Esophagus muscularis mucosa (tissue), 4 donors: Measurements from ENCODE around the gene C1R. TPM values are rescaled to one million over a fixed set of nuclear protein-coding genes. Genes with fewer than 3 reads are reported as not detected.

Experiments
- DNase-seq: peaks from one replicate; pipeline ENCODE4 v3.0.0-alpha.2; 2017; ENCODE audit errors: extremely low spot score
- H3K27ac ChIP-seq, 4 donors: fragments of 200-600 bp; sonication (generic); replicated peaks in 1 of 4; 1 replicate in 3 of 4; 2 replicates in 1 of 4; pipeline ENCODE4 v1.5.1; 2016 to 2019; ENCODE audit warnings: mild to moderate bottlenecking in 1 of 4
- H3K27me3 ChIP-seq, 4 donors: fragments of 200-600 bp; sonication (generic); one replicate each; pipeline versions ENCODE4 v1.5.1 to v1.6.0; 2016 to 2019
- H3K36me3 ChIP-seq, 4 donors: fragments of 200-600 bp; sonication (generic); one replicate each; pipeline ENCODE4 v1.5.1; 2016 to 2019
- H3K4me1 ChIP-seq, 4 donors: fragments of 200-600 bp; sonication (generic); one replicate each; pipeline ENCODE4 v1.5.1; 2016 to 2019
- H3K4me3 ChIP-seq, 4 donors: fragments of 200-600 bp; sonication (generic); 1 replicate in 2 of 4; 2 replicates in 2 of 4; pipeline ENCODE4 v1.5.1; 2016 to 2019; ENCODE audit warnings: mild to moderate bottlenecking in 4 of 4, moderate library complexity in 1 of 4
- H3K9me3 ChIP-seq, 4 donors: fragments of 200-600 bp; sonication (generic); 1 replicate in 3 of 4; 2 replicates in 1 of 4; pipeline ENCODE4 v1.5.1; 2016 to 2019
- CTCF ChIP-seq, 3 experiments: fragments of 200-600 bp in 2 of 3; fragments of 450-650 bp in 1 of 3; sonication (generic) in 2 of 3; IDR thresholded peaks; one replicate each; pipeline ENCODE4 v1.5.1; 2017 to 2019; ENCODE audit warnings: antibody characterized with exemption in 3 of 3, mild to moderate bottlenecking in 2 of 3, moderate library complexity in 1 of 3
- EP300 ChIP-seq: sonication (generic); formaldehyde crosslinking; IDR thresholded peaks from one replicate; pipeline ENCODE4 v1.6.1; 2017; ENCODE audit warnings: antibody characterized with exemption
- POLR2A ChIP-seq: fragments of 450-650 bp; IDR thresholded peaks from one replicate; pipeline ENCODE4 v1.6.1; 2017; ENCODE audit warnings: antibody characterized with exemption, moderate library complexity, mild to moderate bottlenecking, low read depth
- POLR2AphosphoS5 ChIP-seq, 2 donors: sonication (generic); formaldehyde crosslinking; IDR thresholded peaks; one replicate each; pipeline ENCODE4 v1.6.1; 2017; ENCODE audit warnings: antibody characterized with exemption in 2 of 2
- WGBS: methylation state at CpG from one replicate; pipeline ENCODE4 v1.1.5; 2018; 5-methylcytosine and 5-hydroxymethylcytosine counted together
- intact Hi-C: fragments of 100-400 bp; cut with DNase I; formaldehyde crosslinking; loops from one replicate; pipeline ENCODE4 v1.15.1; 2023
- total RNA-seq, 4 donors: library from RNA; depleted of rRNA; stranded (reverse); fragments of >200 nt; gene quantifications; one replicate each; pipeline versions ENCODE4 v1.1.0 to v1.2.1, GENCODE V29; 2016

C1R gene
- total RNA-seq, 4 donors from 2014 or later, result 324 to 603 (median 572) TPM

- Histone ChIP-seq H3K27me3 (no peaks in the 10 kb centered on the region), H3K9me3 (no peaks in the 10 kb centered on the region), H3K4me1 (peaks cover 0 to 8% (median 1%) of the 10 kb centered on the region in 4 donors), H3K4me3 (no peak overlapping the region), H3K36me3 (no peaks in the 10 kb centered on the region), H3K27ac (no peak overlapping the region)
- no peak for DNase-seq
- 47% methylated on average over 5 of the region's 5 CpGs for WGBS
- no peak for TF ChIP-seq CTCF (IDR thresholded peaks at IDR 0.05)
- TF ChIP-seq POLR2AphosphoS5 (IDR thresholded peaks at IDR 0.05), result no peak
- no peak for TF ChIP-seq EP300
- TF ChIP-seq POLR2A, result no peak
- intact Hi-C loops, result no loop called here
Observed at GRCh38 chr12:7047306-7047705, 44.9 kb downstream of the C1R start.

- intact Hi-C loops, result no loop called here
Observed at GRCh38 chr12:7046383-7047105, 45.7 kb downstream of the C1R start.

GRCh38 chr12:7045913-7046312 is 46.3 kb downstream of the C1R start:
- no peak for TF ChIP-seq POLR2AphosphoS5 (IDR thresholded peaks at IDR 0.05)
- TF ChIP-seq POLR2A, result no peak
- no peak for TF ChIP-seq CTCF (IDR thresholded peaks at IDR 0.05)
- TF ChIP-seq EP300, result no peak

More at GRCh38 chr12:7046383-7047105, 45.7 kb downstream of the C1R start:
- Histone ChIP-seq H3K27ac (no peak overlapping the region), H3K27me3 (no peaks in the 10 kb centered on the region), H3K4me1 (peaks cover 0 to 8% (median 1%) of the 10 kb centered on the region in 4 donors), H3K4me3 (no peak overlapping the region), H3K9me3 (no peaks in the 10 kb centered on the region), H3K36me3 (no peaks in the 10 kb centered on the region)
- TF ChIP-seq POLR2A (no peak), POLR2AphosphoS5 (IDR thresholded peaks at IDR 0.05) (no peak), EP300 (no peak), CTCF (IDR thresholded peaks at IDR 0.05) (no peak)
- DNase-seq, result no peak
- 84% methylated on average over 4 of the region's 5 CpGs for WGBS

GRCh38 chr12:7042842-7043241 is 49.4 kb downstream of the C1R start:
- TF ChIP-seq POLR2A (no peak), CTCF (IDR thresholded peaks at IDR 0.05) (peak; percentile 42 to 54 (median 49))
- no peaks in the 10 kb centered on the region for H3K9me3 ChIP-seq
- no peaks in the 10 kb centered on the region for H3K27me3 ChIP-seq
- no peaks in the 10 kb centered on the region for H3K36me3 ChIP-seq
- peaks cover 0 to 8% (median 1%) of the 10 kb centered on the region in 4 donors for H3K4me1 ChIP-seq
- H3K27ac ChIP-seq, result no peak overlapping the region
- no peak overlapping the region for H3K4me3 ChIP-seq
- intact Hi-C loops, result no loop called here
- no peak for DNase-seq
- 47% methylated on average over 6 of the region's 6 CpGs for WGBS

More at GRCh38 chr12:7045913-7046312, 46.3 kb downstream of the C1R start:
- Histone ChIP-seq H3K9me3 (no peaks in the 10 kb centered on the region), H3K4me1 (peaks cover 0 to 8% (median 1%) of the 10 kb centered on the region in 4 donors), H3K4me3 (no peak overlapping the region), H3K27me3 (no peaks in the 10 kb centered on the region), H3K36me3 (no peaks in the 10 kb centered on the region), H3K27ac (no peak overlapping the region)
- DNase-seq, result no peak
- intact Hi-C loops, result no loop called here
- WGBS, result 92% methylated on average over 9 of the region's 9 CpGs

GRCh38 chr12:7039403-7039802 is 52.8 kb downstream of the C1R start:
- WGBS, result 71% methylated on average over 6 of the region's 10 CpGs
- H3K4me1 ChIP-seq, result peaks cover 0 to 3% (median 0%) of the 10 kb centered on the region in 4 donors
- no peak for DNase-seq
- H3K27ac ChIP-seq, result no peak overlapping the region
- H3K9me3 ChIP-seq, result no peaks in the 10 kb centered on the region
- H3K4me3 ChIP-seq, result no peak overlapping the region
- TF ChIP-seq POLR2AphosphoS5 (IDR thresholded peaks at IDR 0.05) (no peak), EP300 (no peak), CTCF (IDR thresholded peaks at IDR 0.05) (no peak), POLR2A (no peak)
- no peaks in the 10 kb centered on the region for H3K27me3 ChIP-seq
- intact Hi-C loops, result no loop called here
- no peaks in the 10 kb centered on the region for H3K36me3 ChIP-seq
